Measurements from ENCODE around the gene FOXM1.

FOXM1 gene

GRCh38 chr12:2912216-2912575 lies 35.2 kb upstream of the FOXM1 start:
- no peak for TF ChIP-seq CTCF (conservative IDR thresholded peaks at IDR 0.05; ENCODE audit: low read depth, low read length)
- no peak overlapping the region for H3K4me3 ChIP-seq (ENCODE audit: low read length)
- no peak for DNase-seq (ENCODE audit: low read depth)

- no peak for TF ChIP-seq CTCF (conservative IDR thresholded peaks at IDR 0.05; ENCODE audit: low read depth, low read length)
- DNase-seq (ENCODE audit: low read depth) = no peak
- no peak overlapping the region for H3K4me3 ChIP-seq (ENCODE audit: low read length)
These were observed 27.3 kb upstream of the FOXM1 start for GRCh38 chr12:2904260-2904659.

- H3K4me3 ChIP-seq (ENCODE audit: low read length) = no peak overlapping the region
- DNase-seq (ENCODE audit: low read depth) = no peak
- TF ChIP-seq CTCF (conservative IDR thresholded peaks at IDR 0.05; ENCODE audit: low read depth, low read length) = no peak
These were observed 25.4 kb upstream of the FOXM1 start for GRCh38 chr12:2902272-2902880.

- no peak for DNase-seq (ENCODE audit: low read depth)
- no peak overlapping the region for H3K4me3 ChIP-seq (ENCODE audit: low read length)
- TF ChIP-seq CTCF (conservative IDR thresholded peaks at IDR 0.05; ENCODE audit: low read depth, low read length) = no peak
These were observed 23.7 kb upstream of the FOXM1 start for GRCh38 chr12:2900642-2901041.

- no peak for TF ChIP-seq CTCF (conservative IDR thresholded peaks at IDR 0.05; ENCODE audit: low read depth, low read length)
- no peak for DNase-seq (ENCODE audit: low read depth)
These were observed 20.4 kb upstream of the FOXM1 start for GRCh38 chr12:2897418-2897817.

GRCh38 chr12:2895511-2895910 lies 18.5 kb upstream of the FOXM1 start:
- DNase-seq (ENCODE audit: low read depth) = no peak
- H3K4me3 ChIP-seq (ENCODE audit: low read length) = no peak overlapping the region
- no peak for TF ChIP-seq CTCF (conservative IDR thresholded peaks at IDR 0.05; ENCODE audit: low read depth, low read length)

More at GRCh38 chr12:2897418-2897817, 20.4 kb upstream of the FOXM1 start:
- no peak overlapping the region for H3K4me3 ChIP-seq (ENCODE audit: low read length)

GRCh38 chr12:2895051-2895451 lies 18.1 kb upstream of the FOXM1 start:
- no peak for TF ChIP-seq CTCF (conservative IDR thresholded peaks at IDR 0.05; ENCODE audit: low read depth, low read length)
- DNase-seq (ENCODE audit: low read depth) = no peak
- no peak overlapping the region for H3K4me3 ChIP-seq (ENCODE audit: low read length)

Measured in retinal pigment epithelial cell (primary cell).